Muscle of arm (tissue), 12 donors: ENCODE results near the gene ASTN1. TPM values are rescaled to one million over a fixed set of nuclear protein-coding genes. Genes with fewer than 3 reads are reported as not detected.

Source experiments
- DNase-seq: peaks from one replicate; pipeline ENCODE4 v3.0.0-alpha.2; 2013
- polyA plus RNA-seq, 12 donors: library from polyadenylated mRNA; unstranded; fragments of 120-200 nt; gene quantifications; one replicate each; pipeline ENCODE4 v1.2.1, GENCODE V29; 2013; ENCODE audit not compliant: insufficient read length in 12 of 12

The ASTN1 gene
- polyA plus RNA-seq, 12 donors = 4.5 to 8.9 (median 6.2) TPM; not detected in 1

DNA sequence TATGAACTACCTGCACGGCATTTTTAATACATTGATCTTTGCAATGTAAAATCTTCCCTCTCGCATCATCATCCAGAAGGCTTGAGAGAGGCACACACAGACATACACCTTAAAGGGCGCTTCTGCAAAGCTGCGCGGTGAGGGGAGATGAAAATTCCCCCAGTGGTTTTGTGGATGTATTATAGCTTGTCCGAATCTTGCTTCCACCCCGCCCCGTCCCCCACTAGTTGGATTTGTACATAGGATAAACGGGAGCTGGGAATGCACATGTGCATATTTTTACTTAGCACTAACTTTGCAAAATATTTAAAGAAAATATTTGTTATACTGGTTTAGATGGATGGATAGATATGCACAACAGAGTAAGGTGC is 542 bp upstream of the ASTN1 start:
- no peak for DNase-seq

DNA sequence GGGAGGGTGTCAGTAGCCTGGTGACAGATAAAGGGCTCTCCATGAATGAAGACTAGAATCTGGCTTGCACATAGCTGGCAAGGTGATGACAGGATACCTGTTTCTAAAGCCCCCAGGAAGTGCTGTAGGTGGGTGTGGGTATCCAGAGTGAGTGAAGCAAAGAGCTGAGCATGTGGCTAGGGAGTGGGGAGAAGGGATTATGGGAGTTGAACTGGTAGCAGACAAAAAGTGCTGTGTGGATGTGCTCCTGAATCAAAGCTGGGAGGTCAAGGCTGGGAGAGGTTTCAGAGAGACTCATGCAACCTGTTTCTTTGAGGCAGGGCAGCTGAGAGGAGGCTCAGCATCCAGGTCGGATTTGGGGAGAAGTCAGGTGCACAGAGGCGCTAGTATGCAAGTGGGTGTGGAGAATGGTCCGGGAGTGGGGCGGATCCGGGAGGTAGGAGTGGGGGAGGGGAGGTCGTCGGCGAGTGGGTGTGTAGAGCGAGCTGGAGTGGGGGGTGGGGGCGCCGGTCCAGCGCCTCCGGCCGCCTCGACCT is 600 bp downstream of the ASTN1 start:
- no peak for DNase-seq

DNA sequence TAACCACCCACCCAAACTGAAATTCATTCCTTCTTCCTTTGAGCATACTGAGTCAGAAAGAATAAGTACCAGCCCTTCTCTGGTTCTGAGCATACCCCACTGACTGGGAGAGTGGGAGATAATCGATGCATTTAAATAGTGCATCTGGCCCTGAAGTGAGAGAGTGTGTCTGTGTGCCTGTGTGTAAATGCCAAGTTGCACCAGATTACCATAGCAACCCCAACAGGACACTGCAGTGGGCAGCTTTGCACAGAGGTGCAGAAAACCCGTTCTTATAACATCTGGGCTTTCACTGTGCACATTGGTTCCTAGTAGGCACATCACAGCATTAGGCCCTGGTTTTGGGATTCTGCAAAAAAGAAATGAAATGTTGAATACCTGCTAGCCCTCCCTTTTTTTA is 2.3 kb downstream of the ASTN1 start:
- DNase-seq = no peak

DNA sequence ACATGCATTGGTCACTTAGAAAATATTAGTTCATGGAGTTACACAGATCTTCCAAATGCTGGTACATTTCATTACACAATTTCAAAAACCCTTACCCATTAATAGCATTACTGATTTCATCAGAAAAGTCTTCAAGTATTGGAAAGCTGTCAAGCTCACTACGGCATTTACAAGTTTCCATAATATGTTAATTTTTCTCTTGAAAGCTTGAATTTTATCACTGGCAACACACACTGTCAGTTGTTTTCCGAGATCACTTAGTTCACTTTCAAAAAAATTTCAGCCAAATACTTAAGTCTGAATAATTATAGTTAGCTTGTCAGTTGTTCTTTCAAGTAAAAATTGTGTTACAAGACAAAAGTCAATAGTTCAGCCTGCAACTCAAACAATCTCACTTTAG is 18.0 kb downstream of the ASTN1 start:
- no peak for DNase-seq

DNA sequence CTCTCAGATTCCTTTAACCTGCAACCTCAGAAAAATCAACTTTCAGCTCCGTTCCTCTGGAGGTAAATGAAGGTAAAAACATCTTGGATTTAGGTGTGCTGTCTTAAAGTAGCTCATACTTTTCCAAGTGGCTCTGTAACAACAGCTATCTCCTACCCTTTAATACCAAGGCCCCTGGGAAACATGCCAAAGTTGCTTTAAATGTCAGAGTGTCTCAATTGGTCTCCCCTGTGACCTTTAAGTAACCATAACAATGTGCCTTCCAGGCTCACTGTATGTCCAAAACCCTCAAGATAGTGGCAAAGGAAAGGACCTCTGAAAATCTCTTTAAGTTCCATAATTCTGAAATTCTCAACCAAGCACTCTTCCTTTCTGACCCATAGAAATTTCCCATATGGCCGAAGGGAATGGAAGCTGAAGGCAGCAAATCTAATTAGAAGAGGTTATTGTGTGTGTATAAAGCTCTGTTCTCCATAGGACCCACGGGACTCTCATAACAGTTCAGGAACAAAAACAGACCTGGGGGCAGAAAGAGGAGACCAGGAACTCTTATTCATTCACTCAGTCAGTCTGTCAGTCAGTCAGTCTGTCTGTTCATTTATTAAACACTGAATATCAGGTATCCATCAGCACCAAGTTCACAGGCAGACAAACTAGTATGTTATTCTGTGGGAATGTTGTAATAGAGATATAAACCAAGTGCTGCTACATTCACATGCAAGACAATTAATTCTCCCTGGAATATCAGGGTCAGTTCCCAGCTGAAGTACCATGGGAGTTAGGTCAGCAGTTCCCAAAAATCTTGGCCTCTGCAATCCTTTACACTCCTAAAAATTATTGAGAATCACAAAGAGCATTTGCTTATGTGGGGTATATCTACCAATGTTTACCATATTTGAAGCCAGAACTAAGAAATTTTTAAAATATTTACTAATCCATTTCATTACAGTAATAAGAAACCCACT is 19.1 kb downstream of the ASTN1 start:
- DNase-seq = no peak

DNA sequence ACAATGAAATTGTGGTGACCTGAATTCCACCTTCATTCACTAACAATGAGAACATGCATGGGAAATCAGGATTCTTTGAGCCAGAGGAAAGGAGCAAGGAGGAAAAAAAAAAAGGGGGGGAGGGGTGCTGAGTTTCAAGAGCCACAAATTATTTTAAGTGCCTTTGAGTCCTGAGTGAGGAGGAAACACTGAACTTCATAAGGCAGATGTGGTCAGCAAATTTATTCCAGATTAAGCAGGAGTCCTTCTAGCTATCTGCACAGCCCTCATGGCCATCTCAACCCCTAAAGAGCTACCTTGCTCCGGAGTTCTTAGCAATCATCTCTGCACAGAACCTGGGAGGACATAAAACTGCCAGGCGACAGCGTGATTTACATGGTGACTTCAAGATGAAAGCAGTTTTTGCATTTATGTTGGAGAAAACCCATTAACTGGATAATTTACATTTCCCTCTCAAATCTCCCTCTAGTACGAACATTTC is 21.7 kb downstream of the ASTN1 start:
- no peak for DNase-seq

DNA sequence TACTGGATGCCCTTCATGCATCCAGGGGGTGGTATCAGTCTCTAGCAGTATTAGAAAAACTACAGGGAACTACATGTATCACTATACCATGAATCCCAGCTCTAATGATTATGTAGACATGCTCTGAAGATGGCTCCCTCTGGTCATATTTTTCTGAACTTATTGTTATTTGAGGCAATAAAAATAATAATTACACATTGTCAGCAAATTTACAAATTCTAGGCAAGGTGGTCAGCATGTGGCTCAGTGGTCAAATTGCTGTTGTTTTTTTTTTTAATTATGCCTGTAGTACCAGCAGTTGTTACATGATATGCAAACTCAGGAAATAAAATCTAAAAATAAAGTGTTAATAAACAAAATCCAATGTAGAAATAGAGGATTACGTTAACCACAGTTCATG is 22.5 kb downstream of the ASTN1 start:
- DNase-seq = no peak

DNA sequence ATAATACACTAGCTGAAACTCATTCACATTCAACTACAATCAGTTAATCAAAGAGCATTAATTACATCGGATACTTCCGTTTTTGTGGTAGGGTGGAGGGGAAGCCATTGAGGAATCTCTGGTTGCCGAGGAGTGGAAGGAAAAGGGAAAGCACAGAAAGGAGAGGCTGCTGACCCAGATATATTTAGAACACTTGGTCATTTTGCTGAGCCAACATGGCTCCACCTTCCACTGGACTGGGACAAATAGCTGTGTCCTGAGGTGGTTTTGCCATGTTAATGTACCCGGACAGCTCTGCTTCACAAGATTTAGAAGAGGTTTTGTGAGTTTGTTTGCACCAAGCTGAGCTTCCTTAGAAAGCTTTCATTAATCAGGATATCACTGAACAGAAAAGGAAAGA is 26.2 kb downstream of the ASTN1 start:
- no peak for DNase-seq

DNA sequence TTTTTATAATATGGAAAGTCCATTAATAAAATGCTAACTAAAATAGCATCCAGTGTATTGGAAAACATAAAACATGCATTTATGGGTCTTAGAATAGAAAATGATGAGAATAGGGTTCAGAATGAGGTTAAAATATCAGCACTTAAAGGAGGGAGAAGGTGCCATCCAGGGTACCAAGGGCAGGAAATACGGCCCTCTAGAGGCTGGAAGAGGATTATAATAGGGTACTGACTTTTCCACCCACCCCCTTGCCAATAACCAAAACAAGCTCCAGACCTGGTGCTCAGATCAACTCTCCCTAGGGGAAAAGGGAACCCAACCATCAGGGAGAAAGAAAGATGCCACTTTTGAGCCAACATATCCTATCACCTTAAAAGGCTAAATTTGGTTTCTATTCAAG is 26.7 kb downstream of the ASTN1 start:
- DNase-seq = no peak

DNA sequence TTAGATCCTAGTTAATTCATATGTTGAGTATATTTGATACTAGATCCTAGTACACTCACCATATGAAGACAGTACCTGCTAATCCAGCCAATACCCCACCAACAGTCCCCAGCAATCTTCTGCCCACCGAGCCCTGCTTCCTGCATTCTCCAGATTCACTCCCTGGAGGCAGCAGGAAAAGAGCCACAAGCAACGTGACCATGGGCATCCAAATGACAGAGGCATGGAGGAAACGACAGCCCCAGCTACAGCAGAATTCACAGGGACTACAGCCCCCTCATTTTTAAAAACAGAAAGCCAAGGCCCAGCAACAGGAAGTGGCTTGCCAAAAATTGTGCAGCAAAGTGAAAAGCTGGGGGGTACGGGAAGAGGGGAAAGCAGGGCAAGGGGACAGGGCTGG is 29.3 kb downstream of the ASTN1 start:
- no peak for DNase-seq

DNA sequence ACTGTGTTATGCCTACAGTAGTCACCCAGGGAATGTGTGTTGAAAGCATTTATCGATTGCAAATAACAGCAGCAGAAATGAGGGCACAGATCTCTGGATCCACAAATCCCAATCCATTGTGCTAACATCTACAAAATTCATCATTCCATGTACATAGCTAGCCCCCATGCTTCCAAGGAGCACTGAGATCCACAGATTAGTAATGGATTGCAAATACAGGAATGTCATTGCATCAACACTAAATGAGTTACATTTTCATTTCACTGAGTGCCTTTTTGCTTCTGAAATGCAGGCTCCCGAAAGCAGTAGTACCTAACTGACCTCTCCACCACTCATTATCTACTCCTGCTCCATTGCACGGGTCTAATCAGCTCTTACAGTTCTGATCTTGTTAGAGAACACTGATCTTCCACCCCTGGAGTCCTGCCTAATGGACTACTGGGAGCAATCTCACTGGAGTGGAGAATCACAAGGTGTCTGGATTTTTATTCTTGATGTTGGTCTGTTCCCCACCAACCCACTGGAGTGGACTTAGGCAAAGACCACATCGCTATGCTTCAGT is 30.5 kb downstream of the ASTN1 start:
- no peak for DNase-seq

DNA sequence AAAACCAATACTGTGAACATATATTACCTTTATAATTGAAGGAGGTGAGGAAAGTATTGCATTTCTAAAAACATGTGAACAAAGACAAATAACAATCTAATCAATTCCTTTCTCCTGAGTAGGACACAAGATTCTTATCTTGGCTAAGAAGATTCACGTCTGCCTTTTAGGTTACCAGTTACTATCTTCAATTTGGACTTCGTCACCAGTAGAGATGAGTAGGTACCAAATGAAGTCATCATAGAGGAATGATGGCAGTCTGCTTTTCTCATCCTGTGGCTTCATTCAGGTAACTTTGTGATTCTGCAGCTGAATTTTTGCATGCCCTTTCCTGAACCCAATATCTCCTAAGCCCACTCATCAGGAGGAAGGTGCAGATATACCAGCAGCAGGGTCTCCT is 32.4 kb downstream of the ASTN1 start:
- DNase-seq = no peak

DNA sequence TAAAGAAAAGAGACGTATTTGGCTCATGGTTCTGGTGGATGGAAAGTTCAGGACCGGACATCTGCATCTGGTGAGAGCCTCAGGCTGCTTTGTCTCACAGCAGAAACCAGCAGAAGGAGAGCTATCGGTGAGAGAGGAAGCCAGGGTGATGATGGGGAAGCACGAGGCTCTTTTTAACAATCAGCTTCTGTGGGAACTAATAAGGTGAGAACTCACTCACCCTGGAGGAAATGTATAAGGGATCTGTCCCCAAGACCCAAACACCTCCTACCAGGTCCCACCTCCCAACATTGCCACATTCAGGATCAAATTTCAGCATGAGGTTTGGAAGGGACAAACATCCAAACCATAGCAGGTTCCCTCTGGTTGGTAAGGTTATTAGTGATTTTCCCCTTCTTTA is 32.8 kb downstream of the ASTN1 start:
- DNase-seq = no peak

DNA sequence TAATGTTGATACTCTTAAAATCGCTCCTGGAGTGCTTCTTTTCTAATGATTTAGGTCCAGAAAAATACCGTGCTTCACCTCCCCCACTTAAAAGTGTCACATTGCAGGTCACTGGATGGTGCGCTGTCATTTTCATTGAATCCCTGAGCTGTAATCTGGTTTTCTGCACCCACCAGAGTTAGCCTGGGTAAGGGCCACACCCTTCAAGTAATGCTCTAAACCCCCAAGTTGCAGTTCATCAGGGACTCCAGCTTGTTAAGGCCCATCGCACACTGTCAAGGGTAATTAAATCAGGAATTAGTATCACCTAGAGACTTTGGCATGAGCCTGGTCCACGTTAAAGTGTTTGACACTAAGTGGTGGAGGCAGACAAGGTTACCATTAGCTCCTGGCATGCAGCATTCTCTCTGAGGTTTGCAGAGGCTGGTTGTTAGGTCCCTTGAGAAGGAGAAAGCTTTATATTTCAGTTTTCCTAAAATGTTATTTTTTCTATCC is 34.0 kb downstream of the ASTN1 start:
- no peak for DNase-seq

DNA sequence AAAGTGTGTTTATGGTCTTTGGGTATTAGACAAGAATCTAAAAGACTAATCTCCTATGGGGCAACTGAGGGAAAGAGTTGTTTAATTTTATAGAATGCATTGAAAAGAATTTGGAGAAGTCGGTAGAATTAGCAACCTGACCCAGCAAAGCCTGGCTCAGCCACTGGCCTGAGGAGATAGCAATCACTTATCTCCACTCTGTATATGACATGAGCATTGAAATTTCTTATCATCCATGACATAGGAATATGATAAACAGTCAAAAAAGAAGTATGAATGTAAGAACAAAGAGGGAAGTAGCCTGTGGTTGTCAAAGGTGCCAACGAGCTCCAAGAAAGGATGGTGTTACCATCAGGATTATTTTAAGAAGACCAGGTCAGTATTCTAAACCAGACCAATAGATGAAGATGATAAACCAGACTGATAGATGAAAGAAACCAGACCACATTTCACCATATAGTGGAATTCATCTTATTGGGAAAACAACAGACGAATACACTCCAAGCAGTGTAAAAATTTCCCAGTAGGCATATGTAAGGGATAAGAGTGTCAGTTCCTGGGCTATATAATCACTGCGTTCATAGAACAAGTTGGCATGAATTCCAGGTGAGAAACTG is 35.7 kb downstream of the ASTN1 start:
- no peak for DNase-seq

DNA sequence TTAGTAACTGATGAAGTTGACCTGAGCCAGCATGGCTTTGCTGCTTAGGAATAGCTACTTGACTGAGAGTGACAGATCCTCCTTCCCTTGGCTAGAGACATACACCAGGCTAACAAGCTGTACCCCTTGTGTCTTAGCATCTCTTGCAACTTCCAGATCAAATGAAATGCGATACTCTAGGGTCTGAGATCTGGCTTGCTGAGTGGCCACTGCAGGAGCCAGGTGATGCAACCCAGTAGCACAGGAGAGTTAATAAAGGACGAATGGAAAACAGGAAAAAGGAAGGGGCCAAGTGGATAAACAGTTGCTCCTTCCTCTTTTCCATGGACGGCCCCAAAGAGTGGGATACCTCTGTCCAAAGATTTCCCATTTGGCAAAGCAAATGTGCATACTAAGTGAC is 38.2 kb downstream of the ASTN1 start:
- no peak for DNase-seq

DNA sequence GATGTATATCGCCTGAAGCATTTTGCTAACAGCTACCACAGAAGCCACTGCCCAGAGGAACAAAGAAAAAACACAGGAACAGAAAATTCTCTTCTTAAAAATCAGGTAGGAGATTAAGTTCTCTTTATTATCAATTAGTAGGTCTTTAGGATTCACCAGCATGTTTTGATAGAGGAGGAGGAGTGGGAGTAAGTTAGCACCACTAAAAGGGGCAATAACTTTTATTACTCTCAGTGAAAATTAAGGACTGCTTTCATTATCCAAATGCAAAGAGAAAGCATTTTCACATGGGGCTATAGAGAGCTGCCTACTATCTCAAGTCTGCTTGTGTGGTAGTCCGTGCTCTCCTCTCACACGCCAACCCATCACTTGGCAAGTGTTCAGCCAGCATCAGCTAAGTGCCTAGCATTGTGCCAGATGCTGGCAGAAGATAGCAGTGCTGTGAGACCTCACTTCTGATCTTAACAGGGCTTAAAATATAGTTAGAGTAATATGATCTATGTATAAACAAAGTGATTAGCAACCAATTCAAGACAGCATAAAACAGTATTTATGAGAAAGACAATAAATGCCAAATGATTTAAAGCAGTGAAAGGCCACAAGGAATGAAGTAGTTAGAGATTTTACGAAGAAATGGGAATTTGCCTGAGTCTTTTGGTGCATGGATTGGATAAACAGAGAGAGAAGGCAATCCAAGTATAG is 39.8 kb downstream of the ASTN1 start:
- DNase-seq = no peak

DNA sequence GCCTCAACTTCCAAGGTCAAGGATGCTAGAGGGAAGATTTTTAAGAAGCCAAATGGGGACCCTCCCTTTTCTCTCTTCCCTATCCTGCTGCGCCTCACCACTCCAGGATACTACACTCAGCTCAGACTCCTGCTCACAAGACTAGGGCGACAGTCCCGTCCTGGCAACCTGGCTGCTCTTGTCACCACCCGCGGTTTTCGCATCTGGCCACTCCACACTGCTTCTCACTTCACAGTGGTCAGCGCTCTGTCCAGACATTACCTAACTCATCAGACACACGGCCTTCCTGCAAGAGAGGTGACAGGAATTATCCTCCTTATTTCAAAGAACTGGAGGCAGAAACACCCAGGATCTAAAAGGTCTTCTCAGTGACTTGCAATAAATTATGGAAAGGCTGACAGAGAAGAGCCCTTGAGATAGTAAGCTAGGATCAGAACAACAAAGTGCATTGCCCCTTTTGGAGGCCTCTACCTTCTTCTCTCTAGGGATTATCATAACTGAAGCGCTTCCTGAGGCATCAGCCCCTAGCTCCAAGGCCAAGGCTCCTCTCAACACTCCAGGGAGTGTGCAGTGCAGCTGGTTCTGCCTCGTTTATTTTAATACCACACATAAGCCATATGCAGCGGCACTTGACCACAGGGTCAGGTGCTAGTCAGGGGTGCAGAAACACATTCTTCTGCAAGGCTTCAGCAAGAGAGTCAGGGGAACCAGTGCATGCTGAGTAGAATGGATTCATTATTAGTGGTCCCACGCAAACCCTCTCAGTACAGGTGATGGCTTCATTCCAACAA is 41.9 kb downstream of the ASTN1 start:
- DNase-seq = no peak

DNA sequence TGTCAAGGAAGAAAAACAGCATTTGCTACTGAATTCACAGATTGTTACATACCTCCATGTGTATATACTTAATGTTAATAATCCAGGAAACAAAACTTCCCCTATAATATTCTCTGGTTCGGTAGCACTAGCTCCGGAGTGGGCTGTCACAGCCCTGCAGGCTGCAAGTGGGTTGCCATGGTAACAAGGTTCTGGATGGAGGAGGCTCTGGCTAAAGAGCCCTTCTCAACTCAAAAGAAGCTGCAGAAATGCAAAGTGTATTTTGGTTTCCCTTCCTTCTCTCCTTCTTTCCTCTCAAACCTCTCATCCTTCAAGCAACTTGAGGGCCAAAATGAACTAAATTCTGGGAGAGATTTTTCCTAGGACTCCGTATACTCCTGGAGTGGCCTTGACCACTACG is 45.2 kb downstream of the ASTN1 start:
- DNase-seq = no peak

DNA sequence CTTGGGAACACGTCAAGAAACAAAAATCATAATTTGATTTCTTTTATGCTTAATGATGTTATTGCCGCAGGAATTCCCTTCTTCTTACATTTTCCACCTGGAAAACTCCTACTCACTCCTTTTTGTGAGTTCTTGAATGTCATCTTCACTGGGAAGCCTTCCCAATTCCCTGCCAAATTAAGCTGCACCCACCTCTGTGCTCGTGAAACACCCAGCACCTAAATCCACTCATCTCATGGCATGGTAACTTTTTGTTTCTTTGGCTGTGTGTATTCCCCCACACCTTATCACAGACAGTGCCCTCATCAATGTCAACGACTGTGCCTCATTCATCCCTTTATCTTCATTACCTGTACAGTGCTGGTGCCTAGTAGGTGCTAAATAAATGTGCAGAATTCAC is 45.6 kb downstream of the ASTN1 start:
- no peak for DNase-seq

DNA sequence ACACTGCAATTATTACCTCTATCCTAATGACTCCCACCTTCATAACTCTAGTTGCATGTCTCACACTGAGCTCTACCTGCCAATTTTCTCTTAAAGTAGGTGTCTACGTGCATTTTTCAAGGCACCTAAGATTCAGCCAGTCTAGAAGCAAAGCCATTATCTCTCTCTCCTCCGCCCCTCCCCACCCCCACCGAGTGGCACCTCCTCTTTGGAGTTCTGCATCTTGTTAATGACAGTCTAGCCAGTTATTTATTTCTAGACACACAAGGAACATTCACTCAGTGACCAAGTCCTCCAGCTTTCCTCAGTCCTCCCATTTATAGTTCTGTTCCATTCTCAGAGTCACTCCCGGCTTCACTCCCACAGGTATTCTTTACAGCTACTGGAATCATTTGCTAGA is 47.6 kb downstream of the ASTN1 start:
- DNase-seq = no peak
